K562 (cell line): ENCODE measurements around the gene SPTLC1. TPM values are rescaled to one million over a fixed set of nuclear protein-coding genes. Genes with fewer than 3 reads are reported as not detected.

Experiments
- ATF7 ChIP-seq: fragments of 450-650 bp; IDR thresholded peaks from 2 replicates; pipeline ENCODE4 v1.7.1; 2014; ENCODE audit warnings: mild to moderate bottlenecking, moderate library complexity
- FOXK1 ChIP-seq: sonication (generic); formaldehyde crosslinking; IDR thresholded peaks from 2 replicates; pipeline ENCODE4 v1.8.0; 2022; ENCODE audit warnings: missing genetic modification reagents, mild to moderate bottlenecking, borderline replicate concordance
- GABPB2 ChIP-seq: fragments of 250-450 bp; sonication (Bioruptor Pico); conservative IDR thresholded peaks from 2 replicates; pipeline ENCODE4 v1.5.1; 2021; ENCODE audit warnings: mild to moderate bottlenecking
- GATA2 ChIP-seq: sonication (generic); formaldehyde crosslinking; IDR thresholded peaks from 2 replicates; pipeline ENCODE4 v1.4.0; 2020; ENCODE audit warnings: mild to moderate bottlenecking, missing genetic modification reagents
- ILK ChIP-seq: fragments of 450-650 bp; IDR thresholded peaks from 2 replicates; pipeline ENCODE4 v1.6.1; 2016; ENCODE audit warnings: missing genetic modification characterization, low read depth, mild to moderate bottlenecking, missing compliant biosample characterization, moderate library complexity, borderline replicate concordance
- KLF16 ChIP-seq: IDR thresholded peaks from 2 replicates; pipeline ENCODE4 v1.6.1; 2016; ENCODE audit warnings: antibody characterized with exemption
- NCOA4 ChIP-seq: fragments of 450-650 bp; IDR thresholded peaks from 2 replicates; pipeline ENCODE4 v1.6.1; 2018; ENCODE audit warnings: mild to moderate bottlenecking; ENCODE audit not compliant: partially characterized antibody
- NFRKB ChIP-seq: fragments of 450-650 bp; IDR thresholded peaks from 2 replicates; pipeline ENCODE4 v1.6.1; 2016; ENCODE audit warnings: low read depth
- PKNOX1 ChIP-seq: fragments of 450-650 bp; IDR thresholded peaks from 2 replicates; pipeline ENCODE4 v1.6.1; 2016
- RBM34 ChIP-seq: fragments of 200-400 bp; formaldehyde crosslinking; IDR thresholded peaks from 2 replicates; pipeline ENCODE4 v1.6.1; 2018; ENCODE audit warnings: low read length, borderline replicate concordance; ENCODE audit not compliant: insufficient read depth
- SMARCA4 ChIP-seq: fragments of 450-650 bp; IDR thresholded peaks from 2 replicates; pipeline ENCODE4 v1.6.1; 2016
- SMARCE1 ChIP-seq: fragments of 450-650 bp; IDR thresholded peaks from 2 replicates; pipeline ENCODE4 v1.7.1; 2016; ENCODE audit warnings: mild to moderate bottlenecking
- ZFX ChIP-seq: sonication (generic); formaldehyde crosslinking; IDR thresholded peaks from 2 replicates; pipeline ENCODE4 v1.8.0; 2022; ENCODE audit warnings: mild to moderate bottlenecking, missing genetic modification reagents, moderate library complexity
- ZNF316 ChIP-seq: fragments of 450-650 bp; IDR thresholded peaks from 2 replicates; pipeline ENCODE4 v1.6.1; 2016
- ZNF668 ChIP-seq: fragments of 250-450 bp; sonication (Bioruptor Pico); IDR thresholded peaks from 2 replicates; pipeline ENCODE4 v1.8.0; 2022; ENCODE audit warnings: mild to moderate bottlenecking, inconsistent platforms
- ZNF764 ChIP-seq: fragments of 250-450 bp; sonication (Bioruptor Pico); IDR thresholded peaks from 2 replicates; pipeline ENCODE4 v1.4.0; 2020; ENCODE audit warnings: low read depth, mild to moderate bottlenecking, moderate library complexity
- ZNF766 ChIP-seq: fragments of 200-800 bp; sonication (Bioruptor generic); conservative IDR thresholded peaks from 2 replicates; pipeline ENCODE4 v1.6.1; 2016; ENCODE audit warnings: missing genetic modification characterization, missing compliant biosample characterization
- polyA plus RNA-seq, 8 experiments: library from polyadenylated mRNA; depleted of rRNA in 4 of 8; stranded (reverse) in 5 of 8; unstranded in 3 of 8; fragments of >200 nt; fragmentation: Nextera tagmentation in 2 of 8; fragmentation: Illumina TruSeq in 1 of 8; extraction: Ambion mirVana in 2 of 8; extraction: Trizol in 1 of 8; gene quantifications; 2 replicates each; pipeline versions ENCODE4 v1.2.1 to v1.2.3, GENCODE V29; 2011 to 2014; ENCODE audit warnings: inconsistent platforms in 1 of 8, missing spikeins in 1 of 8
- total RNA-seq, 7 experiments: library from RNA; depleted of rRNA in 6 of 7; stranded (reverse); fragments of >200 nt in 6 of 7; fragmentation: Illumina TruSeq in 2 of 7; extraction: Trizol in 2 of 7; gene quantifications; 2 replicates each; pipeline versions ENCODE4 v1.2.1 to v1.2.3, GENCODE V29; 2011 to 2021; ENCODE audit warnings: low replicate concordance in 1 of 7
- TF ChIP-seq, protein P1 (sequence below), 2 experiments: fragments of 450-650 bp; formaldehyde crosslinking in 1 of 2; IDR thresholded peaks; 2 replicates each; pipeline versions ENCODE4 v1.4.0 to v1.6.1; 2014 to 2020; ENCODE audit warnings: mild to moderate bottlenecking in 2 of 2, borderline replicate concordance in 1 of 2, low read depth in 1 of 2
- TF ChIP-seq, protein P2 (sequence below): fragments of 450-650 bp; IDR thresholded peaks from one replicate; pipeline ENCODE4 v1.6.1; 2018; ENCODE audit warnings: mild to moderate bottlenecking, moderate library complexity; ENCODE audit not compliant: partially characterized antibody

Gene SPTLC1
- total and polyA plus RNA-seq, 9 of the 15 experiments (the other 6 are each of a cell fraction or from before 2014, with no cell fraction given) = 58.8 to 125 (median 84.5) TPM

- TF ChIP-seq ZNF668 (CRISPR knock-in tag) (no peak), GABPB2 (no peak), RBM34 (no peak), PKNOX1 (peak; percentile 45; the same call in 1 of the 2 replicates), NCOA4 (no peak), NFRKB (peak; percentile 92; the same call in 1 of the 2 replicates), ZNF316 (peak; percentile 85), ZNF766 (CRISPR knock-in tag) (peak; percentile 26; the same call in 1 of the 2 replicates), ATF7 (peak; percentile 37; the same call in 1 of the 2 replicates), ZNF764 (CRISPR knock-in tag) (no peak), SMARCE1 (peak; percentile 91), KLF16 (peak; percentile 41; the same call in 1 of the 2 replicates), FOXK1 (CRISPR knock-in tag) (no peak), ZFX (no peak), ILK (tag) (no peak), GATA2 (CRISPR knock-in tag) (no peak), SMARCA4 (peak; percentile 90)
- TF ChIP-seq, protein P1, sequence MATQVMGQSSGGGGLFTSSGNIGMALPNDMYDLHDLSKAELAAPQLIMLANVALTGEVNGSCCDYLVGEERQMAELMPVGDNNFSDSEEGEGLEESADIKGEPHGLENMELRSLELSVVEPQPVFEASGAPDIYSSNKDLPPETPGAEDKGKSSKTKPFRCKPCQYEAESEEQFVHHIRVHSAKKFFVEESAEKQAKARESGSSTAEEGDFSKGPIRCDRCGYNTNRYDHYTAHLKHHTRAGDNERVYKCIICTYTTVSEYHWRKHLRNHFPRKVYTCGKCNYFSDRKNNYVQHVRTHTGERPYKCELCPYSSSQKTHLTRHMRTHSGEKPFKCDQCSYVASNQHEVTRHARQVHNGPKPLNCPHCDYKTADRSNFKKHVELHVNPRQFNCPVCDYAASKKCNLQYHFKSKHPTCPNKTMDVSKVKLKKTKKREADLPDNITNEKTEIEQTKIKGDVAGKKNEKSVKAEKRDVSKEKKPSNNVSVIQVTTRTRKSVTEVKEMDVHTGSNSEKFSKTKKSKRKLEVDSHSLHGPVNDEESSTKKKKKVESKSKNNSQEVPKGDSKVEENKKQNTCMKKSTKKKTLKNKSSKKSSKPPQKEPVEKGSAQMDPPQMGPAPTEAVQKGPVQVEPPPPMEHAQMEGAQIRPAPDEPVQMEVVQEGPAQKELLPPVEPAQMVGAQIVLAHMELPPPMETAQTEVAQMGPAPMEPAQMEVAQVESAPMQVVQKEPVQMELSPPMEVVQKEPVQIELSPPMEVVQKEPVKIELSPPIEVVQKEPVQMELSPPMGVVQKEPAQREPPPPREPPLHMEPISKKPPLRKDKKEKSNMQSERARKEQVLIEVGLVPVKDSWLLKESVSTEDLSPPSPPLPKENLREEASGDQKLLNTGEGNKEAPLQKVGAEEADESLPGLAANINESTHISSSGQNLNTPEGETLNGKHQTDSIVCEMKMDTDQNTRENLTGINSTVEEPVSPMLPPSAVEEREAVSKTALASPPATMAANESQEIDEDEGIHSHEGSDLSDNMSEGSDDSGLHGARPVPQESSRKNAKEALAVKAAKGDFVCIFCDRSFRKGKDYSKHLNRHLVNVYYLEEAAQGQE (IDR thresholded peaks at IDR 0.05; ENCODE audit: borderline replicate concordance) = peak; percentile 68
- TF ChIP-seq, protein P1 (CRISPR knock-in tag; IDR thresholded peaks at IDR 0.05; ENCODE audit: low read depth) = no peak
- TF ChIP-seq, protein P2, sequence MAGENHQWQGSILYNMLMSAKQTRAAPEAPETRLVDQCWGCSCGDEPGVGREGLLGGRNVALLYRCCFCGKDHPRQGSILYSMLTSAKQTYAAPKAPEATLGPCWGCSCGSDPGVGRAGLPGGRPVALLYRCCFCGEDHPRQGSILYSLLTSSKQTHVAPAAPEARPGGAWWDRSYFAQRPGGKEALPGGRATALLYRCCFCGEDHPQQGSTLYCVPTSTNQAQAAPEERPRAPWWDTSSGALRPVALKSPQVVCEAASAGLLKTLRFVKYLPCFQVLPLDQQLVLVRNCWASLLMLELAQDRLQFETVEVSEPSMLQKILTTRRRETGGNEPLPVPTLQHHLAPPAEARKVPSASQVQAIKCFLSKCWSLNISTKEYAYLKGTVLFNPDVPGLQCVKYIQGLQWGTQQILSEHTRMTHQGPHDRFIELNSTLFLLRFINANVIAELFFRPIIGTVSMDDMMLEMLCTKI = no peak
These were observed 32.0 kb upstream of the SPTLC1 start (continued) for GRCh38 chr9:92147030-92147851.
